ENCODE measurements around the gene TMEM270. TPM values are rescaled to one million over a fixed set of nuclear protein-coding genes. Genes with fewer than 3 reads are reported as not detected.
"Not testable (repeated sequence)": the region's sequence is repeated elsewhere in the genome, so short reads cannot be mapped to it uniquely, and the experiment has no call there.

The TMEM270 gene
- total RNA-seq, 1 donor from 2014 or later = not detected

DNA sequence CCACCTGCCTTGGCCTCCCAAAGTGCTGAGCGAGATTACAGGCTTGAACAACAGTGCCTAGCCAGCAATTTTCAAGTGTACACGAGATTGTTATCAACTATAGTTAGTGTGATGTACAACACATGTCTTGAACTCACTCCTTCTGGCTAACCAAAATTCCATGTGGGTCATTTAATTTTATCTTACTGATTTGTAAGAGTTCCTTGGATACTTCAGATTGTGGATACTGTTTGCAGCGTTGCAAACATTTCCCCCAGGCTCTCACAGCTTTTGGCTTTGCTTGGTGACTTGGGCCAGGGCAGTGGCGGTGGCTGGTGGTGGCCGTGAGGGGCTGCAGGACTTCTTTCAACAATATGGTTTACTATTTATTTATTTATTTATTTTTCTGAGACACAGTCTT, 8.5 kb upstream of the TMEM270 start:
- no peak for DNase-seq (ENCODE audit: low read depth, low spot score)

DNA sequence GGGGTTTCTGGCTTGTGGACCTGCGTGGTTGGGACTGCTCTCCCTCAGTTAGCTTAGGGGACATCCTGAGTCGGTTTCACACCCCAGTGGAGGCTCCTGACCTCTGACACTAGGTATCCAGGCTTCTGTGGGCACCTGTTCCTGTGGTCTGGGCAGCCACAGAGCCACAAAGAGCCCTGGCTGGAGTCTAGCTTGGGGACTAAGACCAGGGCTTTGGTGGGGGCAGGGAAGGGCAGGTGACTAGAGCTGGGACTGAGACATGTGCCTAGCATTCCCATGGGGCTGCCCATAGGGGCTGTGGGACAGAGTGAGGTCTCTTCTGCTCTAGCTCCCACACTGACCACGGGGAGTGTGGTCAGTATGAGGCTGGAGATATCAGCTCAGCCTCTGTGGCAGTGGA, 4.0 kb upstream of the TMEM270 start:
- no peak for DNase-seq (ENCODE audit: low read depth, low spot score)

DNA sequence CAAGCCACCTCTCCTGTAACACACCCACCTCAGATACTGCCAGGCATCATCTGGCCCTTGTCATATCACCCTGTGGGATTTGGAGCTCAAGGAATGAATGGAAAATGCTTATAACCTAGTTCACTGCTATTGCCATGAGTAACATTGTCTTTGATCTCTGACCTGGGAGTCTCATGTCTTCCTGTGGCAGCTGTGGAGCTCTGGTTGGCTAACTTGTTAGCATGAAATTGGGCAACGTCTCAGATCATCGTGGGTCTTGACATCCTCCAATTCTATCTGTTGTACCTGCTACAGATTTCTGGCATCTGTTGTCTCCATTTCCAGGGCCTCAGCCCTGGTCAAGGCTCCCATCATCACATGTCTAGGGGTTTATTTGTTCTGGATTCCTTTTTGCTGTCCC, 2.2 kb upstream of the TMEM270 start:
- DNase-seq (ENCODE audit: low read depth, low spot score) = no peak

DNA sequence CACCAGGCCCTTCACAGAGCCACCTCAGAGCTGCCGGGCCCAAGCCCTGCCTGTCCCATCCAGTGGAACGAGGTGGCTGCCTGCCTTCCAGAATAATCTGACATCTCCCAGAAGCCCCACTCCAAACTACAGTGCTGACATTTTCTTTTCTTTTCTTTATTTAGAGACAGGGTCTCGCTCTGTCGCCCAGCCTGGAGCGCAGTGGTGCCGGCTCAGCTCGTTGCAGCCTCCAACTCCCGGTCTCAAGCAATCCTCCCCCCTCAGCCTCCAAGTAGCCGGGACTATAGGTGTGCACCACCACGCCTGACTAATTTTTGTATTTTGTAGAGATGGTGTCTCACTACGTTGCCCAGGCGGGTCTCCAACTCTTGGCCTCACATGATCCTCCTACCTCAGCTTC, 346 bp downstream of the TMEM270 start:
- no peak for DNase-seq (ENCODE audit: low read depth, low spot score)

DNA sequence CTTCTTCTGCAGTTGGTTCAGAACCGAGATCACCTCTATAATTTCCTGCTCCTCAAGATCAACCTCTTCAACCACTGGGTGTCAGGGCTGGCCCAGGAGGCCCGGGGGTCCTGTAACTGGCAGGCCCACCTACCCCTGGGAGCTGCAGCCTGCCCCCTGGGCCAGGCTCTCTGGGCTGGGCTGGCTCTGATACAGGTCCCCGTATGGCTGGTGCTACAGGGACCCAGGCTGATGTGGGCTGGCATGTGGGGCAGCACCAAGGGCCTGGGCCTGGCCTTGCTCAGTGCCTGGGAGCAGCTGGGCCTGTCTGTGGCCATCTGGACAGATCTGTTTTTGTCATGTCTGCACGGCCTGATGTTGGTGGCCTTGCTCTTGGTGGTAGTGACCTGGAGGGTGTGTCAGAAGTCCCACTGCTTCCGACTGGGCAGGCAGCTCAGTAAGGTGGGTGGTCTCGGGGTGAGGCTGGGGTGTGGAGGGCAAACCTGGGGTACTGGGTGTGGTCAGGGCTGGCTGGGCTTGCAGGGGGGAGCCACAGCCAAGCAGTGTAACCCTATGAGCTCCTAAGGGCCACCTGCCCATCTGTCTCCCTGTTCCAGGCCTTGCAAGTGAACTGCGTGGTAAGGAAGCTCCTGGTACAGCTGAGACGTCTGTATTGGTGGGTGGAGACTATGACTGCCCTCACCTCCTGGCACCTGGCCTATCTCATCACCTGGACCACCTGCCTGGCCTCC, 4.2 kb downstream of the TMEM270 start:
- no peak for DNase-seq (ENCODE audit: low read depth, low spot score)

DNA sequence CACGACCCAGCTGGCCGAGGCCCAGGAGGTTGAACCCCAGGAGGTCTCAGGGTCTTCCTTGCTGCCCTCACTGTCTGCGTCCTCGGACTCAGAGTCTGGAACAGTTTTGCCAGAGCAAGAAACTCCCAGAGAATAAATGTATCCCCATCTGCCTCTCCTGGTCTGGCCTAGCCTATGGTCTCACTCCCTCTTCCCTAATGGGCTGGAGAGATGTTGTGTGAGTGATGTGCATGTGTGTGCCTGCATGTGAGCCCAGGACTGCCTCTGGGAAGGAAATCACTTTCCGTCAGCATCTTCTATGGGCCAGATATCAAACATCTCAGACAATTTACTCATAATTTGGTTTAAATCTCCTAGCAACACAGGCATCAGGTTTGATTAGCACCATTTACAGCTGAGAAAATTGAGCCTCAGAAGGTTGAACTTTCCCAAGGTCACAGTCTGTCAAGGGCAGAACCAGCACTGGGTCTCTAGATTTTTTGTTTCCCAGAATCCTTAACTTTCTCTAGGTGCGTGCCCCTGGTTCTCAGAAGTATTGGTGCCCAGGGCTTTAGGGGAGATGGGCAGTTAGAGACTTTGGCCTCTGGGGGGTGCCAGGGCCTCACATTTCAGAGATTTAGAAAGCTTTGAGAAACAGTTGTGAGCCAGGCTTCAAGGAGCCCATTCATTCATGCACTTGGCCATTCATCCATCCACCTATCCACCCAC, 4.9 kb downstream of the TMEM270 start:
- DNase-seq (ENCODE audit: low read depth, low spot score) = no peak

DNA sequence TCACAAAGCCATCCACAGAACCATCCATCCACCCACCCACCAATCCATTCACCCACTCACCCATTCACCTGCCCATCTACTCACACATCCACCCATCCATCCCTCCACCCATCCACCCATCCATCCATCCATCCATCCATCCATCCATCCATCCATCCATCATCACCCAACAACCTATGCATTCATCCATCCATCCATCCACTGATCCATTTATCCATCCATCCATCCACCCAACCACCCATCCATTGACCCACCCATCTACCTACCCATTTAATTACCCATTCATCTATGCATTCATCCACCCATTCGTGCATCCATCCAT, 5.4 kb downstream of the TMEM270 start:
- DNase-seq (ENCODE audit: low read depth, low spot score) = no peak

DNA sequence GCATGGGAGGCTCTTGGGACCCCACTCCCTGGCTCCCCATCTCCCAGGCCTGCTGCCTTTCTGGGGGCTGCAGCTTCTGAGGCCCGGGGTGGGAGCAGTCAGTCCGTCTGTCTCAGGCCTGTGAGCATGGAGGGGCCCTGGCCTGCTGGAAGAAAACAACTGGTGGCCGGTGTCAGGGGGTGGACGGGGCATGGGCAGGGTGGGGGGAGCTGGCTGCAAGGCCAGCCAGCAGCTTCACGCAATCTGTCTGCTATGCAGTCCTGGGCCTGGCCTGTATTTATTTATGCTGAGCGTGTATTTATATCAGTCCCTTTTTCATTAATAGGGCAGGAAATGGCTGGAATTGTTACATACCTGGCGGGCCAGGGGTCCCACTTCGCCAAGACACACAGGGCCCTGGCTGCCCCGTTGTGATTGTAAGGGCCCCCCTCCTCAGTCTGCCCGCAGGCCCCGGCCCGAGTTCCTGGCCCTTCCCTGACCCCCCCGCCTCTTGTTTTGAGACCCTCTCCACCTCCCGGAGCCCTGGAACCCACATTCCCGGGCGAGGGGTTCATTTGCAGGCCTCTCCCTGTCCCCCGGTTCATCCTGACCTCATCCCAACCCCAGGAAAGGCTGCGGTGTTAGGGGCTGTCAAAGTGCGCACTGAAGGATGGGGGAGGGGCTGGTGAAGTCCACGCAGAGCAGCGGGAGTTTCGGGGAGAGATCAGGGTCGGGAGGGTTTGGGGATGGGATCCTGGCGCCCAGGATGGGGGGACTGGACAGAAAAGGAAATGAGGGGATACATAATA, 8.2 kb downstream of the TMEM270 start:
- DNase-seq (ENCODE audit: low read depth, low spot score) = no peak

DNA sequence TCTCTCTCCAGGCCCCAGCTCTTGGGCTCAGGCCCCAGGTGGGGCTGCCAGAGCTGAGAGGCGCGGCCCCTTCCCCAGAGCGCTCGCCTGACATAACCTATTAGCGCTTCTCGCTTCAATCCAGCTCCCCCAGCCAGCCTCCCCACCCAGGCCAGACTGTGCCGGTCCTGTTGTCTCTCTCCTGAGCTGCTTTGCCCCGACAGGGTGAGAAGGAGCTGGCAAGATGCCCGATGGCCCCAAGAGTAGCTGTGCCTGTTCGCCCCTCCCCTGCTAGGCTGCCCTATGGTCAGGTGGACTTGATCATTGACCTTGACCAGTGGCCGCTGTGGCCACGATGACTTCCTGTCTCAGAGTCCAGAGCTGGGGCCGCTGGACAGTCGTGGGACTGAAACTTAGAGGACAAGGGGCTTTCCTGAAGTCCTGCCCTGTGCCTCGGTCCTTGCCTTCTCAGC, 9.1 kb downstream of the TMEM270 start:
- DNase-seq (ENCODE audit: low read depth, low spot score) = no peak

DNA sequence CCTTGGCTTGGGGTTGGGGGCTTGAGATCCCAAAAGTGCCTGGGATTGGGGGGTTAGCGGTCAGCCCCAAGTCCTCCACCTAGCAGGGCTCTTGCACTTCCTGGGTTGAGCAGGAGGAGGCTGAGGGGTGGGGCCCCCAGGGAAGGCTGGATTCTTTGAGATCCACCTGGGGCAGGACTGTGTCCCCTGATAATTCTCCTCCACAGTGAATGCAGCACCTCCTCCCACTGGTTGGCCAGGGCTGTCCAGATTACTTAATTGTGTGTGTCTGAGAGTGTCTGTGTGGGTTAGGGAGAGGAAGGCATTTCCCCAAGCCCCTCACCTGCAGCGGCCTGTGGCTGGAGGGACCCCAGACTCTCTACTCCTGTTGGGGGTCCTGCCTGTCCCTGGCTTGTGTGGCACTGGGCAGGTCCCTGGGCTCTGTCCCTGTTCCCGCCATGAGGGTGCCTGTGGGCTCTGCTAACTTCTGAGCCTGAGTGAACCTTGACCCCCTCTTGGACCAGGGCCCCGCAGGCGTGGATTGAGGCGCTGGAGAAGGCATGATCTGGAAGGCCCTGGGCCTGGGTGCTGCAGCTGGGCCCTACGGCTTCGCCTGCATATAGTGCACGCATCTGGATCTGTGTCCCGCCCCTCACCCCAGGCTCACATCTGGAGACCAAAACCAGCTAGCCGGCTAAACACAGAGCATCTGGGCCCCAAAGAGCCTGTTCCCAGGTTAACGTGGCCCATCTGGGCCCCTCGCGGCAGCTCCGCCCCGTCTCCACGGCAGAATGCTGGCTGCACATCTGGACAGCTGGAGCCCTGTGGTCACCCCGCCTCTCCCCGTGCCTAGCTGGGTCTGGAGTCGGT, 10.4 kb downstream of the TMEM270 start:
- no peak for DNase-seq (ENCODE audit: low read depth, low spot score)

DNA sequence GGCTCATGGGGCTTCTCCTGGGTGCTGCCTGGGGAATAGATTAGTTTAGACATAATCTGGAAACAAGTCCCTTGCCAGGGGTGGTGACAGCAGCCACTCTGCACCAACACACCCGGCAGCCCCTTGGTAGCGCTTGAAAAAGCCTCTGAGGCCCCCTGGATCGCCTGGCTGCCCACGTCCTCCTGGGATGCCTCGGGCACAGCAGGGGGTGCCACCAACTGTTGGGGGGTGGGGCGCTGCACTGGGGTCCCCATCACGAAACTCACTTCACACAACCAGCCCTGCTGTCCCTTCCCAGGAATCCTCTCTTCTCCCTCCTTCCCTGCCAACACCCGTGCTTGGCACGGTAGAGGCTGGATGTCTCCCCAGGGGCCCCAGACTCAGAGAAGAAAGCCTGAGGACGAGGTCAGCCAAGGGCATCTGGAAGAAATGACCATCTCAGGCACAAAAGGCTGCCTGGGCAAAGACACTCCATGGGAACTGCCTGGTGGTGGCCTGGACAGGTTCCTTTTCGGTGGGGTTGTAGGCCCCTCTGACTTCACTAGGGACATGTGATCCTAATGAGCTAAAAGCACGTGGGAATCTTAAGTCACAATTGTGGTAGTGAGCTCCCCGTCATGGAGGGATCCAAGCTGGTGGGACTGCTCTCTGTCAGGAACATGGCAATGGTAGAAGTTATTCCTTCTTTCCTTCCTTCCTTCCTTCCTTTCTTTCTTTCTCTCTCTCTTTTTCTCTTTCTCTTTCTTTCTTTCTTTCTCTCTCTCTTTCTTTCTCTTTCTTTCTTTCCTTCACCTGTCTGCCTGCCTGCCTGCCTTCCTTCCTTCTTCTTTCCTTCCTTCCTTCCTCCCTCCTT, 11.3 kb downstream of the TMEM270 start:
- DNase-seq (ENCODE audit: low read depth, low spot score) = no peak

DNA sequence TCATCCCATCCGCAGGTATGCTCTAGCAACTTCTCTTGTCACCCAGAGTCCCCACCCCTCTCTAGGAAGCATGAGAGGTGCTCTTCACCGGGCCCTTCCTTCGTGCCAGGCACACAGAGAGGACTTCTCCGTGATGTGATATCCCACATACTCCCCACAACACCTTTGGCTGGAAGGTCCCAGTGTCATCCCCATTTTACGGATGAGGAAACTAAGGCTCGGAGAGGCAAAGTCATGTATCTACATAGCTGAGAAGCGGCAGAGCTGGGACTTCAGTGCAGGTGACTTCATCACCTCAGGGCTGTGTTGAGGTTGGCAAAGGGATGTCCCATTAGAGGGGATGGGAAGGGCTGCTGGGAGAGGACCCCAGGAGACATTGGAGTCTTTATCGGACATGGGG, 15.4 kb downstream of the TMEM270 start:
- no peak for DNase-seq (ENCODE audit: low read depth, low spot score)

DNA sequence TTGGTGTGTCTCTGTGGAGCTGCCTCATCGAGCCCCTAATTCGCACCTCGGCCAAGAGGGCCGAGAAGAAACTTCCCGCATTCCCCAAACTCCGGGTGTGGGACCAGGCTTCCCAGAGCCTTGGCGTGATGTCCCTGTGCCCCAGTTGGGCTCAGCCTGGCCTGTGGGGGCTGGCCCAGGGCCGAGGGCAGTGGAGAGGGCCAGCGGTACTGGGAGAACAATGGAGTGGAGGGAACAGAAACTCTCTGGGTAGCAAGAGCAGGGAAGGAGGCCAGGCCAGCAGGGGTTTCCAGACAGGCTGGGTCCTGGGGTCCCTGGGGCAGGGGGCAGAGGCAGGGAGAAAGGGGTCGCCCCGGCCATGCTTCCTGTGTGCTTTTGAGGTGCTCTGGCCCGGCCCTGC, 16.0 kb downstream of the TMEM270 start:
- DNase-seq (ENCODE audit: low read depth, low spot score) = no peak

DNA sequence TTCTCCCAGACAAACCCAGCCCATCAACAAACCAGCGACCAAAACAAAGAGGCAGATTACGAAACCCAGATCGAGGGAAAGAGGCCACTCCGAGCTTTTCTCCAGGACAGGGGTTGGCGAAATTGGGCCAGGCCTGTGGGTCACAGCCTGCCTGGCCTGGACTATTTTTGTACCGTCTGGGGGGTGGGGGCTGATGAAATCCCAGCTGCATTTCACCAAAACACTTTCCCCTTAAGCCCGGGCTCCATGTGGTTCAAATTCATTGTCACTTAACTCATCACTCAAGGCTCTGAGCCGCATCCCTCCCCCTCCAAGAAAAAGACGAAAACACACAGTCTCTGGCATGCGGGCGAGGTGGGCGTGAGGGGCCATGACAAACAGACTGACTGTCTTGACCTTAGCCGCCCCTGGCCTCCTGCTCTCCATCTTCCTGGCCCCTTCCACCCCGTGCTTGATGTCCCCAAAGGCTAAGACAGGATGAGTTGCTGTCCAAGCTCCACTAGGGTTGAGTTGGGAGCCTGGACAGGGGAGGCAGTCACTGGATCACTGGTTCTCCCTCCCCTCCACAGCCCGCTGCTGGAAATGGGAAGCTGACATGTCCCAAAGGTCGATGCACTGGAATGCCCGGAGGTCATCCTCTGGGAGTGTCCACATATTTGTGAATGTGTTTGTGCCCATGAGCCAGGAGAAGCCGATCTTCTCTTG, 19.2 kb downstream of the TMEM270 start:
- no peak for DNase-seq (ENCODE audit: low read depth, low spot score)

DNA sequence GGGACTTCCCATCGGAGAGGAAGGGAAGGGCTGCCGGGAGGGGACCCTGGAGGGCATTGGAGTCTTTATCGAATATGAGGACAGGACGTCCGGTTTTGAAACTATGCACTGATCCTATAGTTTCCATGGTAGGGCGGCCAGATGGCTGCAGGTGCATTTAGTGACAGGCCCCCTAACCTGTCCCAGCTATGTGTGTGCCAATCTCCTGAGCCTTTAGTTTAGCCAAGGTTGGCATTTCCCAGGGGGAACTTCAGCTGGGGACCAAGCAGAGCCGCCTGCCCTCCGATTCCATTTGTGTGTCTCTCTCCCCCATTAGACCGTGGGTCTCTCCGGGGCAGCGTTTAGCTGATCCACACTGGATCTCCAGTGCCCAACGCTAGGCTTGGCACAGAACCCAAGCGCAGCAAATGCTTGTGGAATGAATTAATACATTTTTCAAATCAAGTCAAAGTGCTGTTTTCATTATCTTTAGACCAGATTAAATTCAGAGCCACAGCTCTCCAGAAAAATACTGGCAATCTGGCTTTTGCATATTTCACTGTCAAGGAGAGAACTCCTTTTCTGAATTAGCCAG, 19.9 kb downstream of the TMEM270 start:
- no peak for DNase-seq (ENCODE audit: low read depth, low spot score)

DNA sequence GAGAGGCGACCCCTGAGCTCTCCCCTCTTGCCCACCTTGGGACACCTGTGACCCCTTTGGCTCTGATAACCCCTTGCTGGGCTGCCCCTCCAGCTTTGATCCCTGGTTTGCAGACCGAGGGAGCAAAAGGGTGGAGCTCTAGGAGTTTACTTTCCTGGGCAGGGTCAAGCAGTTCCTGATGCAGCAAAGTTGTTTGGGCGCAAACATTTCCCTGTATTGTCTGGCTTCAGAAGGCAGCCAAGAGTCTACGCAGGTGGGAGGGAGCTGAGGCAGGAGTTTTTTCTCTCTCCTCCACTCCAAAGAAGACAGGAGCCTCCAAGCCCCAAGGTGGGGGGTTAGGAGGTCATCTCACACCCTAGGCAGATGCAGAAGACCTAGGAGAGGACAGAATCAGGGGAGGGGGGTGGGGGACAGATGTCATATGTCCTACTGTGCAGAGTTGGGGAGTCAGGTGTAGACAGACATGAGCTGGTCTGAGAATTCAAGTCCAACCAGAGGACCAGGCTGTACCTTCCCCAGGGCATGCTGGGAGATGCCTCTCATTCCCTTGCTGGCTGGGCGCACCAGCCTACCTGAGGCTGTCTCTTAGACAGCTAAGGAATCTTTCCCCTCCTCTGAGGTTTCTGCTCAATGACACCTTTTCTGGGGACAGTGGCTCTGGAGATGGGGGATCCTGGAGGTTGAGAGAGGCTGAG, 20.5 kb downstream of the TMEM270 start:
- no peak for DNase-seq (ENCODE audit: low read depth, low spot score)

DNA sequence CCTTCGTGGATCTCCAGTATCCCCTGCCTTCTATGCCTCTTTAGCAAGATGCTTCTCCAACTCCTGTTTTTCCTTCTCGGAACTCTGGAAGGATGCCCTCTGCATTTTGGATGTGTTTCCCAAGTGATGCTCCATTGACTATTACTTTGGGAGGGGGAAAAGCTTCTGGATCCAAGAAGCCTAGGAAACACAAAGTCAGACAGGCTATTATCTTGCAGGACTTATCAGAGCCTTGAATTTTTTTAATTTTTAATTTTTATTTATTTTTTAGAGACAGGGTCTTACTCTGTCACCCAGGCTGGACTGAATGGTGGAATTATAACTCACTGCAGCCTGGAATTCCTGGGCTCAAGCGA, 21.1 kb downstream of the TMEM270 start:
- DNase-seq (ENCODE audit: low read depth, low spot score) = no peak

DNA sequence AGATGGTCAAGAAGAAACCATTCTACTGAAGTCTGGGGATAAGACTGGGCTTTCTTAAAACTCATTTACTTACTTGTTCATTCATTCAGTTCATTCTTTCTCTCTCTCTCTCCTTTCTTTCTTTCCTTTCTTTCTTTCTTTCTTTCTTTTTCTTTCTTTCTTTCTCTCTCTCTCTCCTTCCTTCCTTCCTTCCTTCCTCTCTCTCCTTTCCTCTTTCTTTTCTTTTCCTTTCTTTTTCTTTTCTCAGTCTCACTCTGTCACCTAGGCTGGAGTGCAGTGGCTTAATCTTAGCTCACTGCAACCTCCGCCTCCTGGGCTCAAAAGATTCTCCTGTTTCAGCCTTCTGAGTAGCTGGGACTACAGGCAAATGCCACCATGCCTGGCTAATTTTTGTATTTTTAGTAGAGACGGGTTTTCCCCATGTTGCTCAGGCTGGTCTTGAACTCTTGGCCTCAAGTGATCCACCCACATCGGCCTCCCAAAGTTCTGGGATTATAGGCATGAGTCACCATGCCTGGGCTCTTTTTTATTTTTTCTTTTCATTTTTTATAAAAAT, 24.0 kb downstream of the TMEM270 start:
- not testable (repeated sequence) for DNase-seq (ENCODE audit: low read depth, low spot score)
